ENCODE results near the gene ARHGAP42. TPM values are rescaled to one million over a fixed set of nuclear protein-coding genes. Genes with fewer than 3 reads are reported as not detected.
"Not testable (repeated sequence)": the region's sequence is repeated elsewhere in the genome, so short reads cannot be mapped to it uniquely, and the experiment has no call there.

The ARHGAP42 gene
- total RNA-seq, 5 donors from 2014 or later (not counting 1 experiment from before 2014, with no cell fraction given), result 0.13 to 0.82 (median 0.49) TPM

GRCh38 chr11:100892886-100893285 lies 205.8 kb downstream of the ARHGAP42 start:
- H3K27me3 ChIP-seq (replicated peaks in 1 of 2; ENCODE audit: control insufficient read depth in 2 of 2, extremely low read depth in 1 of 2, insufficient read depth in 2 of 2, low read length in 1 of 2), result no peaks in the 10 kb centered on the region
- H3K27ac ChIP-seq (ENCODE audit: low read length), result no peak overlapping the region
- no peaks in the 10 kb centered on the region for H3K36me3 ChIP-seq (ENCODE audit: control insufficient read depth in 2 of 2, extremely low read depth in 1 of 2, insufficient read depth in 1 of 2, low read length in 1 of 2)
- ChIA-PET POLR2A (no interaction called here), CTCF (no interaction called here)
- H3K27me3 Mint-ChIP-seq, result no peaks in the 10 kb centered on the region
- no peak for DNase-seq
- H3K9me3 ChIP-seq, result no peaks in the 10 kb centered on the region
- H3K4me1 Mint-ChIP-seq, result no peaks in the 10 kb centered on the region
- no peak overlapping the region for H3K27ac Mint-ChIP-seq
- H3K9me3 Mint-ChIP-seq, result peaks cover 7 to 8% (median 7%) of the 10 kb centered on the region in 3 donors
- H3K36me3 Mint-ChIP-seq, result no peaks in the 10 kb centered on the region
- H3K4me3 Mint-ChIP-seq, result no peak overlapping the region
- no peak overlapping the region for H3K4me3 ChIP-seq (ENCODE audit: control insufficient read depth in 1 of 2, extremely low read depth in 1 of 2, low read length in 1 of 2)
- ATAC-seq (replicated peaks in 1 of 4), result no peak
- WGBS (ENCODE audit: insufficient coverage), result no CpG with 5 or more reads among the region's 1 CpG
- H3K4me1 ChIP-seq (ENCODE audit: control insufficient read depth in 1 of 2, extremely low read depth in 1 of 2, insufficient read depth in 2 of 2, low read length in 2 of 2), result no peaks in the 10 kb centered on the region

- Histone ChIP-seq H3K4me1 (ENCODE audit: control insufficient read depth in 1 of 2, extremely low read depth in 1 of 2, insufficient read depth in 2 of 2, low read length in 2 of 2) (no peaks in the 10 kb centered on the region), H3K27ac (ENCODE audit: low read length) (no peak overlapping the region), H3K27me3 (replicated peaks in 1 of 2; ENCODE audit: control insufficient read depth in 2 of 2, extremely low read depth in 1 of 2, insufficient read depth in 2 of 2, low read length in 1 of 2) (no peaks in the 10 kb centered on the region), H3K9me3 (no peaks in the 10 kb centered on the region), H3K36me3 (ENCODE audit: control insufficient read depth in 2 of 2, extremely low read depth in 1 of 2, insufficient read depth in 1 of 2, low read length in 1 of 2) (no peaks in the 10 kb centered on the region), H3K4me3 (ENCODE audit: control insufficient read depth in 1 of 2, extremely low read depth in 1 of 2, low read length in 1 of 2) (no peak overlapping the region)
- ATAC-seq (replicated peaks in 1 of 4) (no peak), DNase-seq (no peak)
- Mint-ChIP-seq H3K4me1 (no peaks in the 10 kb centered on the region), H3K4me3 (no peak overlapping the region), H3K27ac (no peak overlapping the region), H3K27me3 (no peaks in the 10 kb centered on the region), H3K9me3 (peaks cover 8 to 23% (median 16%) of the 10 kb centered on the region in 3 donors), H3K36me3 (no peaks in the 10 kb centered on the region)
- ChIA-PET CTCF (no interaction called here), POLR2A (no interaction called here)
- no CpG with 5 or more reads among the region's 1 CpG for WGBS (ENCODE audit: insufficient coverage)
Observed at GRCh38 chr11:100895449-100895848, 208.4 kb downstream of the ARHGAP42 start.

GRCh38 chr11:100895976-100896375 lies 208.9 kb downstream of the ARHGAP42 start:
- H3K27ac ChIP-seq (ENCODE audit: low read length); H3K4me3 ChIP-seq (ENCODE audit: control insufficient read depth in 1 of 2, extremely low read depth in 1 of 2, low read length in 1 of 2); H3K4me3 Mint-ChIP-seq; DNase-seq; H3K27ac Mint-ChIP-seq; H3K27me3 ChIP-seq (replicated peaks in 1 of 2; ENCODE audit: control insufficient read depth in 2 of 2, extremely low read depth in 1 of 2, insufficient read depth in 2 of 2, low read length in 1 of 2); H3K36me3 ChIP-seq (ENCODE audit: control insufficient read depth in 2 of 2, extremely low read depth in 1 of 2, insufficient read depth in 1 of 2, low read length in 1 of 2); H3K9me3 ChIP-seq; CTCF ChIA-PET; ATAC-seq (replicated peaks in 1 of 4); POLR2A ChIA-PET; H3K27me3 Mint-ChIP-seq; H3K4me1 ChIP-seq (ENCODE audit: control insufficient read depth in 1 of 2, extremely low read depth in 1 of 2, insufficient read depth in 2 of 2, low read length in 2 of 2); H3K4me1 Mint-ChIP-seq; H3K36me3 Mint-ChIP-seq: not testable (repeated sequence)
- H3K9me3 Mint-ChIP-seq, result peaks cover 6 to 23% (median 18%) of the 10 kb centered on the region in 3 donors
- no CpG with 5 or more reads among the region's 1 CpG for WGBS (ENCODE audit: insufficient coverage)

- H3K4me1 Mint-ChIP-seq; H3K27me3 Mint-ChIP-seq; H3K9me3 ChIP-seq; CTCF ChIA-PET; DNase-seq; ATAC-seq (replicated peaks in 1 of 4); POLR2A ChIA-PET; H3K27ac Mint-ChIP-seq; H3K4me3 Mint-ChIP-seq; H3K27ac ChIP-seq (ENCODE audit: low read length); H3K36me3 ChIP-seq (ENCODE audit: control insufficient read depth in 2 of 2, extremely low read depth in 1 of 2, insufficient read depth in 1 of 2, low read length in 1 of 2); H3K4me3 ChIP-seq (ENCODE audit: control insufficient read depth in 1 of 2, extremely low read depth in 1 of 2, low read length in 1 of 2); H3K4me1 ChIP-seq (ENCODE audit: control insufficient read depth in 1 of 2, extremely low read depth in 1 of 2, insufficient read depth in 2 of 2, low read length in 2 of 2); H3K36me3 Mint-ChIP-seq; H3K27me3 ChIP-seq (replicated peaks in 1 of 2; ENCODE audit: control insufficient read depth in 2 of 2, extremely low read depth in 1 of 2, insufficient read depth in 2 of 2, low read length in 1 of 2): not testable (repeated sequence)
- peaks cover 3 to 19% (median 18%) of the 10 kb centered on the region in 3 donors for H3K9me3 Mint-ChIP-seq
- 73% methylated on average over 5 of the region's 5 CpGs for WGBS (ENCODE audit: insufficient coverage)
Observed at GRCh38 chr11:100901471-100901870, 214.4 kb downstream of the ARHGAP42 start.

- H3K9me3 Mint-ChIP-seq, result peaks cover 6 to 21% (median 19%) of the 10 kb centered on the region in 3 donors
- Histone ChIP-seq H3K27ac (ENCODE audit: low read length) (no peak overlapping the region), H3K9me3 (peaks cover 2% of the 10 kb centered on the region), H3K27me3 (replicated peaks in 1 of 2; ENCODE audit: control insufficient read depth in 2 of 2, extremely low read depth in 1 of 2, insufficient read depth in 2 of 2, low read length in 1 of 2) (no peaks in the 10 kb centered on the region), H3K4me3 (ENCODE audit: control insufficient read depth in 1 of 2, extremely low read depth in 1 of 2, low read length in 1 of 2) (no peak overlapping the region), H3K4me1 (ENCODE audit: control insufficient read depth in 1 of 2, extremely low read depth in 1 of 2, insufficient read depth in 2 of 2, low read length in 2 of 2) (no peaks in the 10 kb centered on the region), H3K36me3 (ENCODE audit: control insufficient read depth in 2 of 2, extremely low read depth in 1 of 2, insufficient read depth in 1 of 2, low read length in 1 of 2) (no peaks in the 10 kb centered on the region)
- no peak for DNase-seq
- no peaks in the 10 kb centered on the region for H3K36me3 Mint-ChIP-seq
- ChIA-PET CTCF (no interaction called here), POLR2A (no interaction called here)
- no peaks in the 10 kb centered on the region for H3K27me3 Mint-ChIP-seq
- WGBS (ENCODE audit: insufficient coverage), result 72% methylated on average over 6 of the region's 7 CpGs
- H3K4me1 Mint-ChIP-seq, result no peaks in the 10 kb centered on the region
- no peak overlapping the region for H3K27ac Mint-ChIP-seq
- no peak for ATAC-seq (replicated peaks in 1 of 4)
- no peak overlapping the region for H3K4me3 Mint-ChIP-seq
Observed at GRCh38 chr11:100902454-100903141, 215.5 kb downstream of the ARHGAP42 start.

- Histone ChIP-seq H3K36me3 (ENCODE audit: control insufficient read depth in 2 of 2, extremely low read depth in 1 of 2, insufficient read depth in 1 of 2, low read length in 1 of 2) (no peaks in the 10 kb centered on the region), H3K4me3 (ENCODE audit: control insufficient read depth in 1 of 2, extremely low read depth in 1 of 2, low read length in 1 of 2) (no peak overlapping the region), H3K9me3 (peaks cover 2% of the 10 kb centered on the region), H3K27ac (ENCODE audit: low read length) (no peak overlapping the region), H3K4me1 (ENCODE audit: control insufficient read depth in 1 of 2, extremely low read depth in 1 of 2, insufficient read depth in 2 of 2, low read length in 2 of 2) (no peaks in the 10 kb centered on the region), H3K27me3 (replicated peaks in 1 of 2; ENCODE audit: control insufficient read depth in 2 of 2, extremely low read depth in 1 of 2, insufficient read depth in 2 of 2, low read length in 1 of 2) (no peaks in the 10 kb centered on the region)
- Mint-ChIP-seq H3K4me1 (no peaks in the 10 kb centered on the region), H3K9me3 (peaks cover 6 to 21% (median 14%) of the 10 kb centered on the region in 3 donors), H3K36me3 (no peaks in the 10 kb centered on the region), H3K4me3 (no peak overlapping the region), H3K27ac (no peak overlapping the region), H3K27me3 (no peaks in the 10 kb centered on the region)
- WGBS (ENCODE audit: insufficient coverage), result no CpG with 5 or more reads among the region's 1 CpG
- ChIA-PET POLR2A (no interaction called here), CTCF (no interaction called here)
- DNase-seq (no peak), ATAC-seq (replicated peaks in 1 of 4) (no peak)
Observed at GRCh38 chr11:100903284-100903683, 216.2 kb downstream of the ARHGAP42 start.

GRCh38 chr11:100905684-100906083 lies 218.6 kb downstream of the ARHGAP42 start:
- no peaks in the 10 kb centered on the region for H3K27me3 Mint-ChIP-seq
- 90% methylated on average over 11 of the region's 13 CpGs for WGBS (ENCODE audit: insufficient coverage)

More at GRCh38 chr11:100905684-100906083, 218.6 kb downstream of the ARHGAP42 start:
- Histone ChIP-seq H3K4me3 (ENCODE audit: control insufficient read depth in 1 of 2, extremely low read depth in 1 of 2, low read length in 1 of 2) (no peak overlapping the region), H3K27ac (ENCODE audit: low read length) (no peak overlapping the region), H3K9me3 (peaks cover 2% of the 10 kb centered on the region), H3K36me3 (ENCODE audit: control insufficient read depth in 2 of 2, extremely low read depth in 1 of 2, insufficient read depth in 1 of 2, low read length in 1 of 2) (no peaks in the 10 kb centered on the region), H3K27me3 (replicated peaks in 1 of 2; ENCODE audit: control insufficient read depth in 2 of 2, extremely low read depth in 1 of 2, insufficient read depth in 2 of 2, low read length in 1 of 2) (no peaks in the 10 kb centered on the region), H3K4me1 (ENCODE audit: control insufficient read depth in 1 of 2, extremely low read depth in 1 of 2, insufficient read depth in 2 of 2, low read length in 2 of 2) (no peaks in the 10 kb centered on the region)
- DNase-seq (no peak), ATAC-seq (replicated peaks in 1 of 4) (no peak)
- H3K4me3 Mint-ChIP-seq, result no peak overlapping the region
- CTCF ChIA-PET, result no interaction called here
- POLR2A ChIA-PET, result no interaction called here
- H3K36me3 Mint-ChIP-seq, result no peaks in the 10 kb centered on the region
- peaks cover 0 to 10% (median 3%) of the 10 kb centered on the region in 3 donors for H3K9me3 Mint-ChIP-seq
- H3K4me1 Mint-ChIP-seq, result no peaks in the 10 kb centered on the region
- H3K27ac Mint-ChIP-seq, result no peak overlapping the region

Data from T-cell (primary cell).